ENCODE data around the gene LMO7. TPM values are rescaled to one million over a fixed set of nuclear protein-coding genes. Genes with fewer than 3 reads are reported as not detected.

LMO7 gene
- total RNA-seq, 4 donors from 2014 or later = 75.2 to 127 (median 87.0) TPM

- TF ChIP-seq CTCF (IDR thresholded peaks at IDR 0.05) = no peak
- TF ChIP-seq EP300 (IDR thresholded peaks at IDR 0.05) = no peak
- no peak for TF ChIP-seq POLR2A (IDR thresholded peaks at IDR 0.05)
- no peak for TF ChIP-seq POLR2AphosphoS5 (IDR thresholded peaks at IDR 0.05)
- Histone ChIP-seq H3K27ac (no peak overlapping the region), H3K27me3 (no peaks in the 10 kb centered on the region), H3K9me3 (no peaks in the 10 kb centered on the region), H3K36me3 (no peaks in the 10 kb centered on the region), H3K4me3 (no peak overlapping the region), H3K4me1 (no peaks in the 10 kb centered on the region)
- WGBS = 88% methylated on average over 1 of the region's 1 CpG
- no peak for DNase-seq (ENCODE audit: low spot score in 2 of 2)
Observed at GRCh38 chr13:75882261-75882660, 246.1 kb downstream of the LMO7 start.

GRCh38 chr13:75889427-75889826 is 253.3 kb downstream of the LMO7 start:
- TF ChIP-seq EP300 (IDR thresholded peaks at IDR 0.05) (no peak), POLR2AphosphoS5 (IDR thresholded peaks at IDR 0.05) (no peak), POLR2A (IDR thresholded peaks at IDR 0.05) (no peak), CTCF (IDR thresholded peaks at IDR 0.05) (no peak)
- Histone ChIP-seq H3K4me3 (no peak overlapping the region), H3K27me3 (no peaks in the 10 kb centered on the region), H3K9me3 (no peaks in the 10 kb centered on the region), H3K4me1 (no peaks in the 10 kb centered on the region), H3K27ac (no peak overlapping the region), H3K36me3 (no peaks in the 10 kb centered on the region)
- no peak for DNase-seq (ENCODE audit: low spot score in 2 of 2)

GRCh38 chr13:75895168-75895567 is 259.0 kb downstream of the LMO7 start:
- Histone ChIP-seq H3K9me3 (peaks cover 3% of the 10 kb centered on the region), H3K4me3 (no peak overlapping the region), H3K36me3 (no peaks in the 10 kb centered on the region), H3K4me1 (no peaks in the 10 kb centered on the region), H3K27me3 (no peaks in the 10 kb centered on the region), H3K27ac (no peak overlapping the region)
- TF ChIP-seq EP300 (IDR thresholded peaks at IDR 0.05) (no peak), POLR2A (IDR thresholded peaks at IDR 0.05) (no peak), POLR2AphosphoS5 (IDR thresholded peaks at IDR 0.05) (no peak), CTCF (IDR thresholded peaks at IDR 0.05) (no peak)
- 83% methylated on average over 3 of the region's 3 CpGs for WGBS
- DNase-seq (ENCODE audit: low spot score in 2 of 2) = no peak

- Histone ChIP-seq H3K9me3 (peaks cover 3% of the 10 kb centered on the region), H3K4me1 (no peaks in the 10 kb centered on the region), H3K36me3 (no peaks in the 10 kb centered on the region), H3K27me3 (no peaks in the 10 kb centered on the region), H3K4me3 (no peak overlapping the region), H3K27ac (no peak overlapping the region)
- TF ChIP-seq POLR2A (IDR thresholded peaks at IDR 0.05) (no peak), POLR2AphosphoS5 (IDR thresholded peaks at IDR 0.05) (no peak), CTCF (IDR thresholded peaks at IDR 0.05) (no peak), EP300 (IDR thresholded peaks at IDR 0.05) (no peak)
- DNase-seq (ENCODE audit: low spot score in 2 of 2) = no peak
- WGBS = 76% methylated on average over 2 of the region's 2 CpGs
Observed at GRCh38 chr13:75896271-75896670, 260.1 kb downstream of the LMO7 start.

GRCh38 chr13:75897386-75897785 is 261.3 kb downstream of the LMO7 start:
- H3K9me3 ChIP-seq = peaks cover 3% of the 10 kb centered on the region
- H3K4me1 ChIP-seq = no peaks in the 10 kb centered on the region
- H3K36me3 ChIP-seq = no peaks in the 10 kb centered on the region
- no peak overlapping the region for H3K4me3 ChIP-seq
- TF ChIP-seq POLR2AphosphoS5 (IDR thresholded peaks at IDR 0.05) = no peak
- TF ChIP-seq POLR2A (IDR thresholded peaks at IDR 0.05) = no peak
- TF ChIP-seq EP300 (IDR thresholded peaks at IDR 0.05) = no peak
- H3K27me3 ChIP-seq = no peaks in the 10 kb centered on the region
- no peak overlapping the region for H3K27ac ChIP-seq
- no peak for DNase-seq (ENCODE audit: low spot score in 2 of 2)
- WGBS = 48% methylated on average over 3 of the region's 3 CpGs

GRCh38 chr13:75901501-75901900 is 265.4 kb downstream of the LMO7 start:
- no peaks in the 10 kb centered on the region for H3K4me1 ChIP-seq
- WGBS = 86% methylated on average over 2 of the region's 2 CpGs
- TF ChIP-seq CTCF (IDR thresholded peaks at IDR 0.05) = no peak
- no peak for TF ChIP-seq POLR2A (IDR thresholded peaks at IDR 0.05)
- no peak for TF ChIP-seq POLR2AphosphoS5 (IDR thresholded peaks at IDR 0.05)
- no peak for TF ChIP-seq EP300 (IDR thresholded peaks at IDR 0.05)
- H3K4me3 ChIP-seq = no peak overlapping the region
- H3K36me3 ChIP-seq = no peaks in the 10 kb centered on the region
- DNase-seq (ENCODE audit: low spot score in 2 of 2) = no peak
- H3K27ac ChIP-seq = no peak overlapping the region
- H3K9me3 ChIP-seq = peaks cover 3% of the 10 kb centered on the region
- H3K27me3 ChIP-seq = peaks cover under 1% of the 10 kb centered on the region
